Endodermal cell (in vitro differentiated cells): ENCODE data around the gene SLC5A11. TPM values are rescaled to one million over a fixed set of nuclear protein-coding genes. Genes with fewer than 3 reads are reported as not detected.

Experiments used
- DNase-seq: peaks from one replicate; pipeline ENCODE4 v3.0.0-alpha.2; 2017
- H3K27ac ChIP-seq: 2 replicates; pipeline ENCODE4 v1.5.1; 2013; ENCODE audit warnings: mild to moderate bottlenecking, low read depth, low read length, moderate library complexity
- H3K27me3 ChIP-seq: 2 replicates; pipeline ENCODE4 v1.6.1; 2013; ENCODE audit warnings: mild to moderate bottlenecking, low read length, moderate library complexity; ENCODE audit not compliant: insufficient read depth, control insufficient read depth, poor library complexity, severe bottlenecking
- H3K36me3 ChIP-seq: 2 replicates; pipeline ENCODE4 v1.7.0; 2013; ENCODE audit warnings: mild to moderate bottlenecking, low read length, moderate library complexity; ENCODE audit not compliant: control insufficient read depth, insufficient read depth
- H3K4me1 ChIP-seq: one replicate; pipeline ENCODE4 v1.7.0; 2013; ENCODE audit warnings: low read length; ENCODE audit not compliant: control insufficient read depth, insufficient read depth
- H3K4me3 ChIP-seq: 2 replicates; pipeline ENCODE4 v1.5.1; 2013; ENCODE audit warnings: mild to moderate bottlenecking, low read length, moderate library complexity
- H3K9ac ChIP-seq: 2 replicates; pipeline ENCODE4 v1.6.1; 2013; ENCODE audit warnings: mild to moderate bottlenecking, low read length, moderate library complexity; ENCODE audit not compliant: poor library complexity, severe bottlenecking; ENCODE audit errors: extremely low read depth
- H3K9me3 ChIP-seq: 2 replicates; pipeline ENCODE4 v1.6.1; 2013; ENCODE audit warnings: mild to moderate bottlenecking, low read length, moderate library complexity; ENCODE audit not compliant: control insufficient read depth
- H3K27ac Mint-ChIP-seq: 2 replicates; pipeline ENCODE4 v1.8.0; 2020; ENCODE audit warnings: mixed read lengths
- H3K27me3 Mint-ChIP-seq: 2 replicates; pipeline ENCODE4 v1.8.0; 2021; ENCODE audit warnings: mild to moderate bottlenecking, mixed read lengths; ENCODE audit not compliant: insufficient read depth
- H3K36me3 Mint-ChIP-seq: 2 replicates; pipeline ENCODE4 v1.8.0; 2020; ENCODE audit warnings: low read depth, mixed read lengths
- H3K4me1 Mint-ChIP-seq: 2 replicates; pipeline ENCODE4 v1.8.0; 2020; ENCODE audit warnings: mixed read lengths
- H3K4me3 Mint-ChIP-seq: 2 replicates; pipeline ENCODE4 v1.8.0; 2020; ENCODE audit warnings: mild to moderate bottlenecking, moderate library complexity, mixed read lengths
- H3K9me3 Mint-ChIP-seq: 2 replicates; pipeline ENCODE4 v1.8.0; 2020; ENCODE audit warnings: mild to moderate bottlenecking, mixed read lengths
- CTCF ChIP-seq: fragments of 200-600 bp; sonication (generic); conservative IDR thresholded peaks from 2 replicates; pipeline ENCODE4 v1.5.0; 2021; ENCODE audit warnings: antibody characterized with exemption, mild to moderate bottlenecking
- WGBS, 2 experiments: methylation state at CpG; one replicate each; pipeline versions ENCODE4 v1.1.5 to v1.1.7; 2013; ENCODE audit warnings: missing lambda C conversion rate in 2 of 2, mixed read lengths in 1 of 2; ENCODE audit not compliant: insufficient coverage in 1 of 2, insufficient read length in 1 of 2; 5-methylcytosine and 5-hydroxymethylcytosine counted together
- total RNA-seq, 2 donors: library from RNA; stranded (reverse); fragmentation: NEBNext Ultra II Directional in 1 of 2; extraction: Animal tissue kit (Norgen Biotek cat#: 25700) in 1 of 2; gene quantifications; 2 replicates in 1 of 2; 3 replicates in 1 of 2; pipeline ENCODE4 v1.2.1, GENCODE V29; 2021

SLC5A11 gene
- total RNA-seq, 2 donors from 2014 or later: 0.29 TPM; not detected in 1

DNA sequence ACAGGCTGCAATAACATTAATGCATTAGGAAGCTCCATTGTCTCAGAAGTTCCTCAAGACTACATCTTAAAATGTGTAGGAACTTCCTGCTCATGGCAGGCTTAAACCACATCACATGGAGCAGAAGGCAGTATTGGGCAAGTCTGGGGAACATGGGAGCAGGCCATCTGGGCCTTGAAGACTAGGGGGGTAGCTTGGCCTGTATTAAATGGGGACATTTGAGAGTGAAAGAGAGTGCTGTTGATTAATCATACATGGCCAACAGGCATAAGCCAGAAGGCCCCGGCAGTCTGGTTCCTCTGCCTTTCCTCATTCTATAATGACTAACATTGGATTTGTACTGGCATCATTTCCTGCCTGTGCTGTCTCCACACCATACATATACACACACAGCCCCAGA is 25.2 kb upstream of the SLC5A11 start:
- no peaks in the 10 kb centered on the region for H3K4me1 ChIP-seq
- no peak overlapping the region for H3K9ac ChIP-seq
- Mint-ChIP-seq H3K27me3 (no peaks in the 10 kb centered on the region), H3K36me3 (peaks cover 82% of the 10 kb centered on the region), H3K9me3 (no peaks in the 10 kb centered on the region), H3K27ac (no peak overlapping the region), H3K4me1 (no peaks in the 10 kb centered on the region), H3K4me3 (no peak overlapping the region)
- TF ChIP-seq CTCF: no peak
- H3K9me3 ChIP-seq: no peaks in the 10 kb centered on the region
- DNase-seq: no peak
- H3K27me3 ChIP-seq: no peaks in the 10 kb centered on the region
- H3K4me3 ChIP-seq: no peak overlapping the region
- WGBS, 2 experiments: 100% methylated on average over 1 of the region's 1 CpG; no CpG with 5 or more reads in 1 of the 2 experiments
- H3K36me3 ChIP-seq: peaks cover 95% of the 10 kb centered on the region
- H3K27ac ChIP-seq: no peak overlapping the region

- Histone ChIP-seq H3K36me3 (peaks cover 95% of the 10 kb centered on the region), H3K27me3 (no peaks in the 10 kb centered on the region), H3K9ac (no peak overlapping the region), H3K9me3 (no peaks in the 10 kb centered on the region), H3K4me1 (no peaks in the 10 kb centered on the region), H3K4me3 (no peak overlapping the region), H3K27ac (no peak overlapping the region)
- 93 to 100% methylated on average over 6 to 9 of the region's 9 CpGs for WGBS, 2 experiments
- Mint-ChIP-seq H3K9me3 (no peaks in the 10 kb centered on the region), H3K4me1 (no peaks in the 10 kb centered on the region), H3K27me3 (no peaks in the 10 kb centered on the region), H3K4me3 (no peak overlapping the region), H3K36me3 (peaks cover 83% of the 10 kb centered on the region), H3K27ac (no peak overlapping the region)
- no peak for TF ChIP-seq CTCF
- no peak for DNase-seq
Observed at GRCh38 chr16:24821129-24821528, 24.6 kb upstream of the SLC5A11 start.

GRCh38 chr16:24822542-24822941 is 23.2 kb upstream of the SLC5A11 start:
- no peak for DNase-seq
- Histone ChIP-seq H3K27ac (no peak overlapping the region), H3K9me3 (no peaks in the 10 kb centered on the region), H3K36me3 (peaks cover 95% of the 10 kb centered on the region), H3K27me3 (no peaks in the 10 kb centered on the region), H3K4me1 (no peaks in the 10 kb centered on the region), H3K4me3 (no peak overlapping the region), H3K9ac (no peak overlapping the region)
- Mint-ChIP-seq H3K36me3 (peaks cover 92% of the 10 kb centered on the region), H3K27me3 (no peaks in the 10 kb centered on the region), H3K9me3 (no peaks in the 10 kb centered on the region), H3K4me3 (no peak overlapping the region), H3K27ac (peak overlapping the region; percentile 84), H3K4me1 (no peaks in the 10 kb centered on the region)
- 88 to 91% methylated on average over 5 to 10 of the region's 10 CpGs for WGBS, 2 experiments
- no peak for TF ChIP-seq CTCF
